Kidney (tissue), 14 donors: ENCODE measurements around the gene PHAF1. TPM values are rescaled to one million over a fixed set of nuclear protein-coding genes. Genes with fewer than 3 reads are reported as not detected.

Experiments used
- DNase-seq, 5 donors: peaks; one replicate each; pipeline ENCODE4 v3.0.0-alpha.2; 2013 to 2020
- FAIRE-seq: peaks from 2 replicates; lab custom pipeline; 2012; peaks lifted over from hg19 to GRCh38; lab: Jason Lieb, UNC
- H3K27ac ChIP-seq, 2 donors: one replicate each; pipeline ENCODE4 v1.7.0; 2013; ENCODE audit warnings: low read depth in 2 of 2, low read length in 2 of 2, inconsistent platforms in 1 of 2
- H3K27me3 ChIP-seq: one replicate; pipeline ENCODE4 v1.7.1; 2013; ENCODE audit warnings: low read length, inconsistent platforms; ENCODE audit not compliant: control insufficient read depth, insufficient read depth
- H3K36me3 ChIP-seq, 3 donors: one replicate each; pipeline versions ENCODE4 v1.7.0 to v1.7.1; 2013; ENCODE audit warnings: low read length in 3 of 3, control low read depth in 1 of 3, inconsistent platforms in 1 of 3; ENCODE audit not compliant: insufficient read depth in 3 of 3, control insufficient read depth in 2 of 3
- H3K4me1 ChIP-seq, 3 donors: one replicate each; pipeline versions ENCODE4 v1.7.0 to v1.7.1; 2013; ENCODE audit warnings: low read length in 3 of 3, inconsistent platforms in 1 of 3, low read depth in 1 of 3; ENCODE audit not compliant: control insufficient read depth in 2 of 3, insufficient read depth in 2 of 3
- H3K4me3 ChIP-seq, 3 donors: one replicate each; pipeline versions ENCODE4 v1.7.0 to v1.8.1; 2013; ENCODE audit warnings: low read length in 3 of 3, control low read depth in 1 of 3, inconsistent platforms in 1 of 3
- H3K9ac ChIP-seq, 3 donors: one replicate each; pipeline versions ENCODE4 v1.7.0 to v1.7.1; 2013; ENCODE audit warnings: low read length in 3 of 3, control low read depth in 1 of 3, inconsistent platforms in 1 of 3
- H3K9me3 ChIP-seq, 3 donors: one replicate each; pipeline versions ENCODE4 v1.7.0 to v1.7.1; 2013; ENCODE audit warnings: low read length in 3 of 3, control low read depth in 1 of 3, inconsistent platforms in 1 of 3; ENCODE audit not compliant: control insufficient read depth in 2 of 3, insufficient read depth in 1 of 3
- intact Hi-C: fragments of 100-400 bp; cut with DNase I; formaldehyde crosslinking; loops from one replicate; pipeline ENCODE4 v1.11.1; 2022
- polyA plus RNA-seq: library from polyadenylated mRNA; stranded (reverse); fragments of 350-450 nt; fragmentation: Illumina TruSeq; extraction: RNeasy Lipid Tissue Mini Kit (QIAGEN cat#74804); gene quantifications from one replicate; pipeline ENCODE4 v1.2.3, GENCODE V29; 2014; ENCODE audit warnings: low read depth, low replicate concordance; ENCODE audit not compliant: insufficient read depth
- total RNA-seq: library from RNA; stranded (reverse); fragmentation: NEBNext Ultra II Directional; extraction: Animal tissue kit (Norgen Biotek cat#: 25700); gene quantifications from one replicate; pipeline ENCODE4 v1.2.1, GENCODE V29; 2021
- TF ChIP-seq, protein P1 (sequence below): IDR thresholded peaks from 3 replicates; pipeline ENCODE4 v1.5.1; 2012; ENCODE audit warnings: mild to moderate bottlenecking, moderate library complexity, borderline replicate concordance; ENCODE audit not compliant: insufficient read depth; ENCODE audit errors: extremely low read depth
- donor health status: control.
- donor health status: control.
- donor health status: control.
- donor health status: control.
- donor health status: control.
- donor health status: DM: yes; HTN: yes; CAD: no.
- donor health status: Normal renal cell carcinoma (clear cell type).

The PHAF1 gene
- total and polyA plus RNA-seq, 2 donors from 2014 or later, result 14.3 to 16.9 TPM

DNA sequence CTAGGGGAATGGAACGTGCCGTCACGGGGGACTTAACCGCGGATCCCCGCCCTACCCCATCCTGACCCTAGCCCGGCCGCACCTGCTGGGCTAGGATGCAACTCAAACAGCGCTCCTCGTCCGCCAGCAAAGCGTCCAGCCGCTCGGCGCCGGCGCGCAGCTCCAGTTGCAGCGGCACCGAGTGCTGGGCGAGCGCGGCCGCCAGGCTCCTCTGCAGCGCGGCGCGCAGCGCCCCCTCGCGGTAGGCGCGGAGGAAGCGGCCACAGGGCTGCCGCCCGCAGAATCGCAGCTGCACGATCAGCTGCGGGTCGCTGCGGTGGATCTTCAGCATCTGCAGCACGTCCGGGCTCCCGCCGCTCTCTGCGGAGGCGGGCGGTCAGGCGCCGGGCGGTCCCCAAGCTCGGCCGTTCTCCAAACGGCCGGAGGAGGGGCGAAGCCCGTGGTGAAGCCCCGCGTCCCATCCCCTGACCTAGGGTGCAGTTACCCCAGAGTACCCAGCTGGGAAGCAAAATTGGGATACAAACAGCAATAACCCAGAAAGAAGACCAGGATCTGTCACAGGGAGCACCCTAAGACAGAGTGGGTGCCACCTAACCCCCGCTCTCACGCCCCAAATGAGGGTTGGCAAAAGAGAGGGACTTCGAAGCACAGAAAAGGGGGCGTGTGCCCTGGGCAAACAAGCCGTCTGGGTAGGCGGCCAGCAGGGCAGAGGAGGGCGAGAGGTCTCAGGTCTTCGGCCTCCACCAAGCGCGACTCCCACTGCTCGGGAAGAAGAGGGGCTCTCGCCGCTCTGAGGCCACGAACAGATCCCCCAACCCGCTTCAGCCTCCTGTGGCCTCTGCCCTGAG is 45.8 kb downstream of the PHAF1 start:
- DNase-seq (peak; percentile 78 to 91 (median 88)), FAIRE-seq (no peak)
- Histone ChIP-seq H3K9me3 (no peaks in the 10 kb centered on the region), H3K9ac (no peak overlapping the region), H3K27ac (no peak overlapping the region), H3K27me3 (peaks cover 35% of the 10 kb centered on the region), H3K36me3 (no peaks in the 10 kb centered on the region), H3K4me1 (peaks cover 0 to 28% (median 0%) of the 10 kb centered on the region in 3 donors), H3K4me3 (peak overlapping the region in 1 of 3 donors; percentile 5)
- TF ChIP-seq, protein P1, sequence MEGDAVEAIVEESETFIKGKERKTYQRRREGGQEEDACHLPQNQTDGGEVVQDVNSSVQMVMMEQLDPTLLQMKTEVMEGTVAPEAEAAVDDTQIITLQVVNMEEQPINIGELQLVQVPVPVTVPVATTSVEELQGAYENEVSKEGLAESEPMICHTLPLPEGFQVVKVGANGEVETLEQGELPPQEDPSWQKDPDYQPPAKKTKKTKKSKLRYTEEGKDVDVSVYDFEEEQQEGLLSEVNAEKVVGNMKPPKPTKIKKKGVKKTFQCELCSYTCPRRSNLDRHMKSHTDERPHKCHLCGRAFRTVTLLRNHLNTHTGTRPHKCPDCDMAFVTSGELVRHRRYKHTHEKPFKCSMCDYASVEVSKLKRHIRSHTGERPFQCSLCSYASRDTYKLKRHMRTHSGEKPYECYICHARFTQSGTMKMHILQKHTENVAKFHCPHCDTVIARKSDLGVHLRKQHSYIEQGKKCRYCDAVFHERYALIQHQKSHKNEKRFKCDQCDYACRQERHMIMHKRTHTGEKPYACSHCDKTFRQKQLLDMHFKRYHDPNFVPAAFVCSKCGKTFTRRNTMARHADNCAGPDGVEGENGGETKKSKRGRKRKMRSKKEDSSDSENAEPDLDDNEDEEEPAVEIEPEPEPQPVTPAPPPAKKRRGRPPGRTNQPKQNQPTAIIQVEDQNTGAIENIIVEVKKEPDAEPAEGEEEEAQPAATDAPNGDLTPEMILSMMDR, result peak; percentile 98
- intact Hi-C loops, result no loop called here

DNA sequence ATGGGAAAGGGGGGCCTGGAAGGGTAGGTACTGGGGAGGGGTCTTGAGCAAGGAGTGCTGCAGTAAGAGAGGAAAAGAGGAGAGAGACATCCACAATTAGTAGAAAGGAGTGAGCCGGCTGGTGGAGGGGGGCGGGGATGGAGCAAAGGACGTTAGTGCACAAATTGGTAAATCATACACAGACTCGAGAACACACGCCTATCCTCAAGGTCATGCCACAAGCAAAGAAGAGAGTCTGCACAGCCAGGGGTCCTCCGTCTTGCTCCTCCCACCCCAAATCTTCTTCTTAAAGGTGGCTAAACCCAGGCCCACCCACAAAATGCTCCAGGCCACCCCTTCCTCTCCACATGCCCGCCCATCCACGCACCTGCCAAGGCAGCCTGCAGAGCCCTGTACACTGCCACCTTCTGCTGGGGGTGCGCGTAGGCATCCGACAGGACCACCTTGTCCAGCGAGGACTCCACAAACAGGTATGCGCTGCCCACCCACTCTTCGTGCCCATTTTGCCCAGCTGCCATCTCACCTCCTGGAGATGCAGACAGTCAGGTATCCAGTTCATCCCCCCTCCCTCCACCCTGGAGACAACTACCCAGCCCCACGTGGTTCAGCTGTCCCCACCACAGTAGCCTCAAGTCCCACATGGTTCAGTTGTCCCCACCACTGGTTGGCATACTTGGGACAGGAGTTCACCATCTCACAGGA is 46.6 kb downstream of the PHAF1 start:
- peaks cover 0 to 25% (median 4%) of the 10 kb centered on the region in 3 donors for H3K4me1 ChIP-seq
- no peak for FAIRE-seq
- TF ChIP-seq, protein P1, result no peak
- no peak overlapping the region for H3K27ac ChIP-seq
- H3K4me3 ChIP-seq, result peak overlapping the region in 1 of 3 donors; percentile 5
- H3K27me3 ChIP-seq, result peaks cover 38% of the 10 kb centered on the region
- intact Hi-C loops, result no loop called here
- no peak overlapping the region for H3K9ac ChIP-seq
- no peaks in the 10 kb centered on the region for H3K36me3 ChIP-seq
- DNase-seq, result peak in 2 of 5 donors; percentile 61 to 67
- H3K9me3 ChIP-seq, result no peaks in the 10 kb centered on the region

DNA sequence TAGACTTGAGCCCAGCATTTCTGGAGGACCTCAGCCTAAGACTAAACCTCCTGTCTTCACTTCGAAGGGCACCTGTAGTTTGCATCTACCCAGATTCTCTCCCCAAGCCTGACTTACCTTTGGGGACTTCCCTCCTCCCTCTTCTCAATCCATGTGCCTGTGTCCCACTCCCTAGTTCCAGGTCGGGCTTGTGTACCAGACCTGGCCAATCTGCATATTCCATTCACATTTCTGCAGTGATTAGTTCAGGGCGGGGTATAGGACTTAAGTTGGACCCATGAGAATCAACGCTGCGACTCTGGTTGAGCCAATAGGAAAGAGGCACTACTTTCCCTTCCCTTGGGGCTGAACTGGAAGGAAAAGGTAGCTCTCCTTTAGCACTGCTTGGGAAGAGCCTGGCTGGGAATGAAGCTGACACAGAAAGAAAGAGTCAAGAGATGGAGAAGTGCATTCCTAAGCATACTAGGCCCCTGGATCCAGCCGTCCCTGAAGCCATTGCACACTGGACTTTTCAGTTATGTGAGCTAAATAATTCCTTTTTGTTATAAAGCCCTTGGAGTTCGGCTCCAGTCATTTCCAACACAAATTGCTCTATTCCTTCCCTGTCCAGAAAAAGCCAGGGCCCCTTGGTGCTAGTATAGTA is 47.5 kb downstream of the PHAF1 start:
- DNase-seq, result peak in 1 of 5 donors; percentile 15
- intact Hi-C loops, result no loop called here
- H3K9me3 ChIP-seq, result no peaks in the 10 kb centered on the region
- TF ChIP-seq, protein P1, result no peak
- H3K4me3 ChIP-seq, result no peak overlapping the region
- no peak overlapping the region for H3K9ac ChIP-seq
- no peaks in the 10 kb centered on the region for H3K36me3 ChIP-seq
- no peak overlapping the region for H3K27ac ChIP-seq
- peaks cover 0 to 24% (median 6%) of the 10 kb centered on the region in 3 donors for H3K4me1 ChIP-seq
- peaks cover 47% of the 10 kb centered on the region for H3K27me3 ChIP-seq
- FAIRE-seq, result no peak
